ENCODE measurements around the gene RPL28. TPM values are rescaled to one million over a fixed set of nuclear protein-coding genes. Genes with fewer than 3 reads are reported as not detected.
"Not testable (repeated sequence)": the region's sequence is repeated elsewhere in the genome, so short reads cannot be mapped to it uniquely, and the experiment has no call there.

The RPL28 gene
- polyA plus RNA-seq, 5 donors = 947 to 1,993 (median 1,238) TPM

- no peak for DNase-seq
These were observed 4.7 kb downstream of the RPL28 start for GRCh38 chr19:55390461-55390880.

GRCh38 chr19:55391191-55391670 is 5.5 kb downstream of the RPL28 start:
- no peak for DNase-seq

- DNase-seq = no peak
These were observed 6.2 kb downstream of the RPL28 start for GRCh38 chr19:55391702-55392615.

- no peak for DNase-seq
These were observed 7.4 kb downstream of the RPL28 start for GRCh38 chr19:55392820-55393761.

- no peak for DNase-seq
These were observed 12.6 kb downstream of the RPL28 start for GRCh38 chr19:55398200-55398925.

GRCh38 chr19:55400281-55401087 is 14.8 kb downstream of the RPL28 start:
- no peak for DNase-seq

GRCh38 chr19:55401390-55401789 is 15.7 kb downstream of the RPL28 start:
- DNase-seq = not testable (repeated sequence)

DNA sequence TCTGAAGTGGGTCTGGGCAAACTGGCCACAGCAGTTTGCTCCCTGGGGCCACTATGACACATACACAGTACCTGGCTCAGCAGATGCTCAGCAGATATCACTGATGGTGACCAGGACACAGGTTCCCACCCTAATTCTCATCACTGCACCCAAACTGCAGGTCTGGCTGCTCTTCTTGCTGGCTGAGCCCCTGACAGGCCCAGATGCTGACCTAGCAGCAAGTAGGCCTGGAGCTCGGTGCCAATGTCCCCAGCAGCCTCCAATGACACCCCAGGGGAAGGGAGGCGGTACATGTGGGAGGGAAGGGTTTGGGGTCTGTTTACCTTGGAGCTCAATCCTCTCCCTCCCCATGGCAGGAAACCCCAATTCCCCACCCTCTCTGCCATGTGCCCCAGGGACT is 16.8 kb downstream of the RPL28 start:
- DNase-seq = no peak

GRCh38 chr19:55405638-55406037 is 19.9 kb downstream of the RPL28 start:
- no peak for DNase-seq

GRCh38 chr19:55406091-55406825 is 20.5 kb downstream of the RPL28 start:
- DNase-seq = no peak

GRCh38 chr19:55406826-55407549 is 21.3 kb downstream of the RPL28 start:
- DNase-seq = no peak

GRCh38 chr19:55407550-55407799 is 21.7 kb downstream of the RPL28 start, which contains the start of gene UBE2S:
Gene UBE2S (minus strand): TSS chr19:55407788. CDS start chr19:55407589, 199 bp downstream.
- not testable (repeated sequence) for DNase-seq

- peak; percentile 99 for DNase-seq
These were observed 22.2 kb downstream of the RPL28 start for GRCh38 chr19:55407800-55408532.

DNA sequence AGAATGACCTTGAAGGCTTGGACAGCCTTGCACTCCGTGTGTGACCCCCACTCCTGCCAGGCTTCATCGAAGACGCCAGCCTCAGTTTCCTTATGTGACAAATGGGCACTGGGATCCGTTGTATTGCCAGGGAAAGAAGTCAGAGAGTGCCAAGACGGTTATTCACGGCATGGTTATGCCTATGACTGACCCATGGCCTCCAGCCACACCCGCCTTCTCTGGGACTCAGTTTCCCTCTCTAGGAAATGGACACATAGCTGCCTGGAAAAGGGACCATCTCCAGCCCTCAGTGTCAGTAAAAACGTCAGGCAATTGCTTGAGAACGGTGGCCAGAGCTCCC is 22.8 kb downstream of the RPL28 start:
- DNase-seq = no peak

DNA sequence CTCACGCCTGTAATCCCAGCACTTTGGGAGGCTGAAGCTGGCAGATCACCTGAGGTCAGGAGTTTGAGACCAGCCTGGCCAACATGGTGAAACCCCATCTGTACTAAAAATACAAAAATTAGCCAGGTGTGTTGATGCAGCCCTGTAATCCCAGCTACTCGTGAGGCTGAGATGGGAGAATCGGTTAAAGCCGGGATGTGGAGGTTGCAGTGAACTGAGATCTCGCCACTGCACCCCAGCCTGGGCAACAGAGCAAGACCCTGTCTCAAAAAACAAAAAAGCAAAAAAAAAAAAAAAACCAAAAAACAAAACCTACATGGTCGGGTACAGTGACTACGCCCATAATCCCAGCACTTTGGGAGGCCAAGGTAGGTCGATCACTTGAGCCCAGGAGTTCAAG is 23.4 kb downstream of the RPL28 start:
- DNase-seq = not testable (repeated sequence)

DNA sequence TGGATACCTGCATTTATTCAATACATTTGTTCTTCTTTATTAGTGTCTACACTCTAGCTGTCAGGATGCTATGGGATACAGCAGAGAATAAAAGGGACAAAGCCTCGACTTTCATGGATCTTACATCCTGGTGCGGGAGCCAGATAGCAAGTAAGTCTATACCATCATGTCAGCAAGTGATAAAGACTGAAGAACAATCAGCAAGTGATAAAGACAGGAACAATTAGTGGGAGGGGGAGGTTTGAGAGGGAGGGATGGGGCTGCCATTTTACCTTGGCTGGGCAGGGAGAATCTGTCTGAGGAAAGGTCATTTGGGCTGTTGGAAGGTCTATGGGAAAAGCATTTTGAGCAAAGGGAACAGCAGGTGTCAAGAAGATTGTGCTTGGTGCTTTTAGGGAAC is 24.4 kb downstream of the RPL28 start:
- no peak for DNase-seq

DNA sequence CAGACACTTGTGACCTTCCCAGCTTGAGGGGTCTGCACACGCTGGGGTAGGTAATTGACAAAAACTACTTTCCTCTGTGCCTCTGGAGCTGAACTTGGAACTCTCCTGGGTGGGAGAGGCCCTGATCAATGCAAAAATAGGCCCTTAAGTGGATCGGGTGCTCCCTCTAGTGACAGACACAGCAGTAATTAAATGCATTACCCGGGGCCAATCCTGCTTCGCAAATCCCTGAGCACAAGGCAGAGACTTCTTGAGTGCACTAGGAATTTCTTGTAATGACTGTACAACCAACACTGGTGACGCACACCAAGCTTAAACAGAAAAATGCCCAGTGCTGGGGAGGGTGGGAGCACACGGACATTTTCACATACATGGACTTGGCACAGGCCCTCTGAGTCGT is 32.5 kb downstream of the RPL28 start:
- DNase-seq = peak; percentile 59

GRCh38 chr19:55419103-55419502 is 33.4 kb downstream of the RPL28 start:
- DNase-seq = no peak

Data from right lung (tissue), 5 donors.